Stimulated activated CD4-positive, alpha-beta T cell treated with anti-CD3 and anti-CD28 coated beads, Interleukin-4, amount 100 ng/mL, for 24 hours (primary cell): Measurements from ENCODE around the gene RHOU.
"Not testable (repeated sequence)": the region's sequence is repeated elsewhere in the genome, so short reads cannot be mapped to it uniquely, and the experiment has no call there.

Experiments
- DNase-seq: peaks from one replicate; pipeline ENCODE4 v3.0.0-alpha.2; 2020

RHOU gene

DNA sequence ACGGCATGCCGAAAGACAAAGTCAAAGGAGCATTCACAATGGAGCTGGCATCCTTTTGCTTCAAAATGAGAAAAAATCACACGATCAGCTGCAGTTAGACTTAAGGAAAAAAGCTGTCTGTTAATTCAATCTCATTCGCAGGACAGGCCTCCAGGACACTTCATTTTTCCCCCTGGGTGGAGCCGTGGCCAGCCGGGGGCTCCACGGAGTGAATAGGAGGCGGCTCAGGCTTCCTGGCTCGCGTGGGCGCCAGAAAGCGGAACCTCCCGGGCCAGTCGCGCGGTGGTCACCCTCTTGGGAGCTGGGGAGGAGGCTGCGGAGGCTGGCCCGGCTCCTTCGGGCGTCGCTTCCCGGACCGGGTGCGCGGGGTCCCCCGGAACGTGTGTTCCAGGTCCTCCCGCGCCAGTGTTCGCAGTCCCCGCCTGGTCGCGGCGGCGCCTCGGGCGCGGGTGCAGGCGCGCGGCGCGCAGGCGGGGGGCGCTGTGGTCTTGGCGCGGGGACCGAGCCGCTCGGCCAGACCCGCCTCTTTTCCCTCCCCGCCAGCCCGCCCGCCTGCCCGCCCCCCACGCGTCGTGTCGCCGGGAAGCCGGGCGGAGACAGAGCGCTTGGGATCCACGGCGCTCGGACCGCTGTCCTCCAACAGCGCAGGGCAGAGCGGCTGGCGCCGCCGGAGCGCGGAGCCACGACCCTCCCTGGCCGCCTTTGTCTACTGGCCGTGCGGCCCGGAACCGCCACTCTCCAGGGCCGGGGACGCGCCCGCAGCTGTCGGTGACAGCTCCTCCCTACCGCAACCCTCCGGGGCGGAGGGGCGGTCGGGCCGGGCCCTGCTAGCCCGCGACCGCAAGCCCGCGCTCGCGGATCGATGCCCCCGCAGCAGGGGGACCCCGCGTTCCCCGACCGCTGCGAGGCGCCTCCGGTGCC lies at the start of gene RHOU:
TSS of gene RHOU (plus strand) at position 599 of the 921 bp plus-strand sequence. CDS start at position 863, 264 bp downstream.
- DNase-seq, result peak; percentile 62

DNA sequence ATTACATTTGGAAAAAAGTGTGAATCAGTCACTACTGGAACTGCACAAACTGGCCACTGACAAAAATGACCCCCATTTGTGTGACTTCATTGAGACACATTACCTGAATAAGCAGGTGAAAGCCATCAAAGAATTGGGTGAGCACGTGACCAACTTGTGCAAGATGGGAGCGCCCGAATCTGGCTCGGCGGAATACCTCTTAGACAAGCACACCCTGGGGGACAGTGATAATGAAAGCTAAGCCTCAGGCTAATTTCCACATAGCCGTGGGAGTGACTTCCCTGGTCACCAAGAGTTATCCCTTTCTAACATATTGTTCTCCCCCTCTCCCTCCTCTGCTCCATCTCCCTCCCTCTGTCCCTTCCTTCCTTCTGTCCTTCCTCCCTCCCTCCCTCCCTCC lies 47.7 kb upstream of the RHOU start:
- DNase-seq, result no peak

DNA sequence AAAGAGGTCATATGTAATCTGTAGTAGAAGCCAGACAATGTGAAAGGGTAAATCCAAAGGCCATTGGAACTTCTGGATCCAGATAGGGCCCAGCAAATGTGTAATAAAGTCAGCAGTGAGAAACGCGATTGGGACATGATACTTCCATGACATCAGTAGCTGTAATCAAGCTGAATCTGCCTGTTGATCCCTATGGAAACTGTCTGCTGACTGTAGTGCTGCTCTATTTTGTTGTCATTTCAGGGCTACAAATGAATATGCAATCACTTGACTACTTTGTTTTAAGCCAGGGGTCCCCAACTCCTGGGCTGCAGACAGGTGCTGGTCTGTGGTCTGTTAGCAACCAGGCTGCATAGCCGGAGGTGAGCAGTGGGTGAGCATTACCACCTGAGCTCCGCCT lies 46.0 kb upstream of the RHOU start:
- no peak for DNase-seq

DNA sequence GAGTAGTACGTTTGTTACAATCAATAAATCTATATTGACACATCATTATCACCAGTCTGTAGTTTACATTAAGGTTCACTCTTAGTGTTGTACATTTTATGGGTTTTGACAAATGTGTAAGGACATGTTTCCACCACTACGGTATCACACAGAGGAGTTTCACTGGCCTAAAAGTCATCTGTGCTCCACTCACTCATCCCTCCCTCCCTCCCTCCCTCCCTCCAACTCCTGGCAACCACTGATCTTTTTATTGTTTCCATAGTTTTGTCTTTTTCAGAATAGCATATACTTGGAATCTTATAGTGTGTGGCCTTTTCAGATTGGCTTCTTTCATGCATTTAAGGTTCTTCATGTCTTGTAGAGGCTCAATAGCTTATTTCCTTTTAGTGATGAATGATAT lies 44.1 kb upstream of the RHOU start:
- DNase-seq, result no peak

DNA sequence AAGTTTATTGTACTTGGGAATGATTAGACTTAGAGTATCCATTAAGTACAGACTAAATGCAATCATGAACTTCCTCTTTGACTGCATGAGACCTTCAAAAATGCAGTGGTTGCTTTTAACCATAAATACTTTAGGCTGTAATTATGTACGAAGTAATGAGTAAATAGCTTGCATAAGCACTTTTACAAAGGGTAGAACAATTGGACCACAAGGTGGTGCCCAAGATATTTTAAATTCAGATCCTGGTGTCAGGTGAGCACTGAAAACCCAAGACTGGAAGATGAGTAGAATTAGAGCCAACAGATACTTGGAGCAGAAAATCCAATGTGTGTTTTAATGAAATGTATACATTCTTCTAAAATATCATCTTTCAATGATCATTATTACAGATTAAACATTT lies 43.4 kb upstream of the RHOU start:
- DNase-seq, result peak; percentile 27

DNA sequence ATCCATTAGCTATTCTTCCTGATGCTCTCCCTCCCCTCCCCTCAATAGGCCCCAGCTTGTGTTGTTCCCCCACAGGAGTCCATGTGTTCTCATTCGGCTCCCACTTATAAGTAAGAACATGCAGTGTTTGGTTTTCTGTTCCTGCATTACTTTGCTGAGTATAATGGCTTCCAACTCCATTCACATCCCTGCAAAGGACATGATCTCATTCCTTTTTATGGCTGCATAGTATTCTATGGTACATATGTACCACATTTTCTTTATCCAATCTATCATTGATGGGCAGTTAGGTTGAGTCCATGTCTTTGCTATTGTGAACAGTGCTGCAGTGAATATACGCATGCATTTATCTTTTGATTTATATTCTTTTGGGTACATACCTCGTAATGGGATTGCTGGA lies 40.8 kb upstream of the RHOU start:
- not testable (repeated sequence) for DNase-seq

DNA sequence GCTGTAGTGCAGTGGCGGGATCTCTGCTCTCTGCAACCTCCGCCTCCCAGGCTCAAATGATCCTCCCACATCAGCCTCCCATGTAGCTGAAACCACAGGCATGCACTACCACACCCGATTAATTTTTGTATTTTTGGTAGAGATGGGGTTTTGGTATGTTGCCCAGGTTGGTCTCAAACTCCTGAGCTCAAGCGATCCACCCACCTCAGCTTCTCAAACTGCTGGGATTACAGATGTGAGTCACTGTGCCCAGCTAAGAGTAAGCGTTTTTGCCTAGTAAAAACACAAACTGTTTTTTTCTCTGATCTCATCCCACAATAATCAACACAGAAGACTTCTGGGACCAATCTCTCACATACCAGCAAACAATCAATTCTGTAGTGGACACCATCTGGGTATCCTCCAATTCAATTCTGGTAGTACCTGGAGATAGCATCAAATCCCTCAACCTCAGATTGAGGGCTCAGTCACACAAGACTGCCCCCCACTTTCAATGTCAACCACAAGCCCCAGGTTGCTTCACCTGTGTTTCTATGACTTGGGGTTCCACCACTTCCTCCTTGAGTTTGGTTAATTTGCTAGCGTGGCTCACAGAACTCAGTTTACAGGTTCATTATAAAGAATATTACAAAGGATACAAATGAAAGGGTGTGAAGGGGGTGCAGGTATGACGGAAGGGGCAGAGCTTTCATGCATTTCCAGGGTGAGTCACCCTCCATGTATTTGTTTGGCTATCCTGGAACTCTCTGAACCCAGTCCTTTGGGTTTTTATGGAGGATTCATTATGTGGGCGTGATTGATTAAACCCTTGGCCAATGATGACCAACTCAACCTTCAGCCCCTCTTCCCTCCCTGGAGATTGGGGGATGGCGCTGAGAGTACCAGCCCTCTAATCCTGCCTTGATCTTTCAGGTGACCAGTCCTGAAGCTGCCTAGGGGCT lies 40.0 kb upstream of the RHOU start:
- no peak for DNase-seq

DNA sequence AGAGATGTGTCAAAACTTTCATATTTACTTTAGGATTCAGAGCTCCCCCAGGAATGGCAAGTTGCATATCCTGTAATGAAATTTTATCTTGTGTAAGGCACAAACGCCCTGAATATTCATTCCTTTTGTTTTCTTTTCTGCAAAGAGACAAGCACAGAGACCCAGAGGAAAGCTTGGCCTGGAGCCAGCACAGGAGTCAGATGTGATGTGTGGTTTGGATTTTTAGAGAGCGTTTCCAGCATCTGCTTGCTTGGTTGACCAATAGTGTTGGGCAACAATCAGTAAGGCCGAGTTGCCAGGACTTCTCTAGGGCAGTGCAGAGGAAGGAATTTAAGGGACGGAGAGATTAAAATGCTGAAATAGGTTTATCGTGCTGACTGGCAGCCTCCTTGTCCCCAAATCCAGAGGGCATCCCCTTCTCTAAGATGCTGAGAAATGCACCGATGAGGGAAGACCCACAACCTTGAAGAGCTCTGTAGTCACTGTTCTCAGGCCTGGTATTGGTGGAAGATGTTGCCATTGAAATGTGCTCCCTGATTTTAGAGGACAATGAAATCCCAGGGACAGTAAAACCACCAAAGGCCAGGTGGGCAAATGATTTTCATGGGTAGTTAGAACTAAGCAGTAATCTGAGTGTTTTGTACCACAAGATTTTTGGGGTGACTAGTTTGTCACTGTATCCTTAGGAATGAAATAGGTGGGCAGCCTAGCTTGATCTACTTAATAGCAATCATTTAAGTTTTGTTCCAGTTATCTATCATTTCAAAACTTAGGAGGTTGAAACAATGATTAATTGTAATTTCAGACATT lies 37.9 kb upstream of the RHOU start:
- DNase-seq, result no peak

DNA sequence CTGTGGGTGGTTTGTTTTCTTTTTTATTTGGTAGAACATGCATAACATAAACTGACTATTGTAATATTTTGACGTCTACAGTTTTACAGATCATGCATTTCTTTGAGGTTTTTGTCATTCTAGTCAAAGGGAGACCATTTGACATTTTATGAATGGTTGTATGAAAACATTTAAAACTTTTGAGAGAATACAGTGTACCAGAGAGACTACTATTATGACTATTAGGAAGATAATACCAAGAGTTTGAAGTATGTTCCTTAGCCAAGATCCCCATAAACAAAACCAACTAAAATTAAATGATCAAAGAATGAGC lies 37.3 kb upstream of the RHOU start:
- no peak for DNase-seq

DNA sequence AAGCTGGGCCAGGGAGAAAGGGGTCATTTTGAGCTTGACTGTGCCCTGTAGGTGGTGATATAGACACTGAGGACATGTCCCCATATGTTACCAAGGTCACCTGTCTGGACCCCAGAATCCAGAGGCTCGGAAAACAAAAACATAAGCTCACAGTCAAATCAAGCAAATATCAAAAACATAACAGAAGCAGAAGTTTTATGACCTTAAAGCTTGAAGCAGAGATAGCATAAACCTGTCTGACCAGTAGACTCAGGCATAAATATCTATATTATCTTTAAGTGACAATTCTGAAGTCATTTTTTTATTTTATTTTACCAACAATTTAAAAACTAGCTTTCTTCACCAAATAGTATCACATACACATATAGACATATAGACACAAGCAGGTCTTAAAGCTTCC lies 32.8 kb upstream of the RHOU start:
- no peak for DNase-seq

DNA sequence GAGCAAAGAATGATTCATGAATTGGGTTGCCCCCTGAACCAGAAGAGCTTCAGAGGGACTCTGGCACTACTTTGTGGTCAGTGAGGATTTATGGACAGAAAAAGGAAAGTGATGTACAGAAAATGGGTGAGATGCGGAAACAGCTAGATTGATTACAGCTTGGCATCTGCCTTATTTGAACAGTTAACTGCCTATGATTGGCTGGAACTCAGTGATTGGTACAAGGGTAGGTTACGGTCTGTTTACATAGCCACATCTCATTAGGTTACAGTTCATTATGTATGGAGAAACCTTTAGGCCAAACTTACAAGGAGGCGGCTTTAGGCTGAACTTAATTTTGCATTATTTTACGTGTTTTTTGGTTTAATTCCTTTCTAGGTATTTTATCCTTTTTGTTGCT lies 29.0 kb upstream of the RHOU start:
- DNase-seq, result no peak

DNA sequence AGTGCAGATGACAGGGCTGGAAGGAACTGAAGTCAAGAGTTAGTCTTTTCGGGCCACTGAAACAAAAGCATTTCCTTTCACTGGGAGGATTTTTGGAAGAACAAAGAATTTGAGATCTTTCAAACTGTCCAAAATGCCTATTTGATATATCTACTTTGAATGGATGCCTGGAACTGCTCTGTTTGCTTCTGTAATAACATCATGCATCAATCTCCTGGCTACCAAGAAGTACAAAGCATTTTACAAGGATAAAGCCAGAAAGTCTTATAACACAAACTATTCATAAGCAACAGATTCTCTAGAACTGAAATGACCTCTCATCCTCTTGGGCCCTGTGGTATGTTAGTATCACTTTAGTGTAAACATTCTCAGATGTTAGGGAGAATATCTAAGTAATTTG lies 18.2 kb upstream of the RHOU start:
- no peak for DNase-seq

DNA sequence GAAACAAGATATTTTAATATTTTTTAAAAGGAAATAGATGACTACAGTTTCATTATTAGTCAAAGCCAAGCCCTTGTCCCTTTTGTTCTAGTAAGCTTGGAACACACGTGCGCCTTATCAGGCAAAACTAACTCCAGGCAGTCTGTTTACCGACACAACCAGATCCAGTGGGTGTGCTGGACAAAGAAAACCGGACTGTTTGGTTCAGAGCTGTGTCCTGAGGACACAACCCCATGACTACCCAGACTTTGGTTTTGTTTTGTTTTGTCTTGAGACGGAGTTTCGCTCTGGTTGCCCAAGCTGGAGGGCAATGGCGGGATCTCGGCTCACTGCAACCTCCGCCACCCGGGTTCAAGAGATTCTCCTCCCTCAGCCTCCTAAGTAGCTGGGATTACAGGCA lies 13.9 kb upstream of the RHOU start:
- DNase-seq, result no peak

DNA sequence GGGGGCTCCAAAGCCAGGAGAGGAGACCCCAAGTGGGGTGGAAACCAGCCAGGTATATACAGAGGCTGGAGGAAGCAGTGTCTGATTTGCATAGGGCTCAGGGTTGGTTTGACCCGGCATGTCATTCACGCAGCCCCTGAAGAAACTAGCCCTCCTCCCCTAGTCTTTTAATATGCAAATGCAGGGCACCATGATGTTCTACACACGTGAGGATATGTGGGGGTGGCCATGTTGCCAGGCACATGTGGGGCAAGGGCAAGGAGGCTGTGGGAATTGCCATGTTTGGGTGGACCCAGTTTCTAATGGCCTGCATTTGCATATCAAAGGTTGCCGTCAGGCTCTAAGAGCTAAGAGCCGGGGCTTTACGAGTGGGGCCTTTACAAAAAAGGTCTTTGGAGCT lies 12.0 kb upstream of the RHOU start:
- no peak for DNase-seq

DNA sequence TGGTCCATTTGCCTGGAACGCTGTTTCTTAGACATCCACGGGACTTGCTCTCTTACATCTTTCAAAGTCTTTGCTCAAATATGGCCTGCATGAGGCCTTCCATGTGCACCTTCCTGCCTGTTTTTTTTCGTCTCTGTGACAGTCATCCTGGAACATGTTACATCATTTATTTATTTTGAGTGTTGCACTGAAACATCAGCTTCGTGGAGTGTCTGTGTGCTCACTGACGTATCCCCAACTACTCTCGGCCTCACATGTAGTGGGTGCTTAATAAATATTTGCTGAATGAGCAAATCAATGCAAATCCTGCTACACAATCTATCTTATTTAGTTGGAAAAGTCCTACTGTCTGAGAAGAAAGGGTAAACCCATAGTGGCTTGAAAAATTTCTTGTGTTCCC lies 11.4 kb upstream of the RHOU start:
- no peak for DNase-seq

DNA sequence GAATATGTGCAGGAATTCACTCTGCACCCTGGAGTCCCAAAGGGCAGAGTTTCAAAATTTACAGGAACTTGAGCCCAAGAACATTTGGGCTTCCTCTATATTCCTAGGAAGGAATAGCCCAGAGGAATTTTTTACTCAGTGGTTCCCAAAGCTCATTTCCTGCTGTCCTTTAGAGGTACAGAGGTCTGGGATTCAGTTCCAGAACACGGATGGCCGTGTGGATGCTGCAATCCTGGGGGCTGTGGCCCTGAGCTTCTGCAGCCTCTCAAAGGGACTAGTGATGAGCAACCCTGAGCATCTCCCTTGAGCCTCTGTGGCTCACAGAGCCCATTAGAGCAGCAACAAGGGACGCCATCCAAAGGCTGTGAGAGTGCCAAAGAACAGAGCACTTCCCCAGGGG lies 10.1 kb upstream of the RHOU start:
- DNase-seq, result no peak

DNA sequence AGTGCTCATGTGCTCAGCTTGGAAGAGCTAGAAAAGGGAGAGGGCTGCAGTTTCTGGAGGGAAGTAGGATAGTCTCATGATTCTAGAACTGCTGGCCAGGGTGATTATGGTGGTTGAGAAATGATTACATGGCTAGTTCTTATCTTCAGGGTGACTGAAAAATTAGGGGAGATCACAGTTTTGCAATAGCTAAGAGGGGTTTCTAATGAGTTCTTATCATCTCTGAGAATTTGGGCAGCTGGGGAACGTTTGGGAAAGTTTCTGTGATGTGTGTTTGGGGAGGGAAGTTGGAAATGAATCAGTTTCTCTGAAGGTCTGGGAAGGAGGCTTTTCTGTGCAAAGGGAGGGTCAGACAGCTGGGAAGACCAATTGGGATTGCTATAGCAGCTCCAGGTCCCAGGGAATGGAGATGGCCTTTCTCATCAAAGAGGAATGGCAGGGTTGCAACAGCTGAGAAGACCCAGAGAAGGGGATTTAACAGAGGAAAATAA lies 7.6 kb upstream of the RHOU start:
- DNase-seq, result no peak

DNA sequence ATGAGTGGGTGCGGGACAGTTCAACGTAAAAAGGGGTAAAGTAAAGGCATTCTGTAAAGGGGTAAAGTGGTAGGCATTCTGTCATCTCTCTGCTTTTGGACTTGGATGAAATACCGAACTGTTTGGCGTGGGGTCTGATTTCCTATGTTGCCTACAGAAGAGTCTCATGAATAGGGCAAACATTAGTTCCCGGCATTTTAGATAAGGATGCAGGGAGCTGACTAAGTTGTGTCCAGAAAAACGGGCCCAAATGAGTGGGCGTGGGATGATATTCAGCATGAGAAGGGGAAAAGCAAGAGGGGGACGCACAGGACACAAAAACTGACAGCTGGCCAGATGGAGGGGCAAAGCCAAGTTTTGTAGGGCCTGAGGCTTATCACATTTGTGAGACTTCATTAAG lies 2.9 kb upstream of the RHOU start:
- DNase-seq, result no peak

DNA sequence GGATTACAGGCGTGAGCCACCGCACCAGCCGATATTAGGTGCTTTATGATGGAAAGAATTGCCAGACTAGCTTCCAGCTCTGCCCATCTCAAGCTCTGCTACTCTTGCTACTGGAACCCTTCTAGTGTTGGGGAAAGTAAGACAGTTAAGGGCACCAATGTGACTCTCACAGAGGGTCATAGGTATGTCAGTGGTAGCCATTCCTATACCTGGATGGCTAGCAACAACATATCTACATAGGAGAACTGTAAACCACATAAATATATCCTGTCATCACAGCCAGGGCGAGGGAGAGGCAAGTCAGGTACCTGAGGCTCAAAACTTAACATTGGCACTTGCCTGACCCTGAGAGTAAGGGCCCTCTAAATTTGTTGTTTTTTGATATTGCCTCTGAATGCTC lies 1.7 kb upstream of the RHOU start:
- DNase-seq, result no peak

DNA sequence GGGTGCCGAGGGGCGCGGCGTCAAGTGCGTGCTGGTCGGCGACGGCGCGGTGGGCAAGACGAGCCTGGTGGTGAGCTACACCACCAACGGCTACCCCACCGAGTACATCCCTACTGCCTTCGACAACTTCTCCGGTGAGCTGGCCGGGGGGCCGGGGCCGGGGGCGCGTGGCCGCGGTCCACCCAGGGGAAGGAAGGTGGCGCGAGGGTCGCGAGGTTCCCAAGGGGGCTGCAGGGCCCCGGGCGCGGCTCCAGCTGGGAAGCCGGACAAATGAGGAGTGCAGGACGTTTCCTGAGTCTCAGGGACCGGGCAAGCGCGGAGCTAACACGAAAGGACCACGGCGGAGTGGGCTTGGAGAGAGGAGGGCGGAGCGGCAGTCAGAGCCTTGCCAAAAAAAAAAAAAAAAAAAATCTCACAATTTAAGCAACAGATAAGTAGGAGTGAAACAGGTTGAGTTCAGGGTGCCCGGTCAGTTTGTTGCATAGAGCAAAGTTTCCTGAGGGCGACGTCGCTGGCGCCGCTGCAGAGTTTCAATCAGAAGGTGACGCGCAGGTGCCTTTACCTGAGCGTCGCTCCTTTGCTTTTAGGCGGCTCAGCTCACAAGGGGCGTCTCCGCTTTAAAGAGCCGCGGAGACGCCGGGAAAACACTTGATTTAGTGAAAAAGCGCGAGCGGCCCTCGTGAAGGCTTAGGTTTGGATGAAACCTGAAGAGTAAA lies 750 bp downstream of the RHOU start:
- DNase-seq, result peak; percentile 13

DNA sequence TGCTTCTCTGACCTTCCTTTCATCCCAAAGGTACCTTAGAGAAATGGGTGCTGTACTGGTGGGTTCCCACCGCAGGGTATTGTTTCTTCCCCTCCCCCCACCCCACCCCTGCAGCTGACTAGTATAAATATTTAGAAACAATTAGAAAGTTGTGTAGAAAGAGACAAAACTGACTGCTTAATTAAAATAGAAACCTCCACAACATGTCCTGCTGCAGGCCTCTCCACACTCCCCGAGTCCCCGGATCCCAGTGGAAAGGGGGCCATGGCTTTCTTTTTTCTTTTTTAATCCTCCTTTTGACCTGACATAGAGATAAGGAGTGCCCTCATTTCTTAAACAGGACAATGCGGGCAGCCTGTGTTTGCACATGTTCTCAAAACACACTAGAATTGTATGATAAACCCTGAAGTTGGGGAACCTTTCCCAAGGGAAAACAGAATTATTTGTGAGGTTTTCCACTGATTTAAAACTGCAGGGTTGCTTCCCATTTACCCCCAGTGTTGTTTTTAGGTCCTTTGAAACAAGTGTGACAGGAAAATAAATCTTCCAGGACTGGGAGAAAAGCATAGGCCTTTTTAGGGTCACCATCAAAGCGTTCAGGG lies 1.7 kb downstream of the RHOU start:
- DNase-seq, result no peak

DNA sequence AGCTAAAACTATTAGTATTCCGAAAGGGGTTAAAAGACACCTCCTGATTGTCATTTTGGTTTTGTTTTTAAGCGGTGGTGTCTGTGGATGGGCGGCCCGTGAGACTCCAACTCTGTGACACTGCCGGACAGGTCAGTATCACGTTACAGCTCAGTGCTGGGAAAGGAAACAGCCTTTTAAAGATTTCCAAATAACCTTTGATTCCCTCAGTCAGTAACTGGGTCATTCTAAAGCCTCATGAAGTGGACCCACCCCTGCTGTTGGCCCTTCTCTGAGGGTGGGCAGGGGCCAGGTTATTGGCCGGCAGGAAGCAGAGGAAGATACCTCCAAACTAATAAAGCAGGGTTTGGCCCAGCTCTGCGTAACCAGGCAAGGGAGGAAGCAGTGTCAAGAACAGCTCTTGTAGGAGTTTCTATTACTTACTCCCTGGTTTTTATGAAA lies 2.3 kb downstream of the RHOU start:
- DNase-seq, result no peak
